Mesenchymal stem cell (in vitro differentiated cells and primary cell): Measurements from ENCODE around the gene BMPR1A.

Experiments used
- DNase-seq: peaks from one replicate; pipeline ENCODE4 v3.0.0-alpha.2; 2013
- H2AFZ ChIP-seq: one replicate; pipeline ENCODE4 v1.6.1; 2013; ENCODE audit warnings: low read depth, mild to moderate bottlenecking, control low read depth, inconsistent platforms, low read length, moderate library complexity
- H2AK5ac ChIP-seq: 2 replicates; pipeline ENCODE4 v1.6.1; 2013; ENCODE audit warnings: low read length, moderate library complexity, mild to moderate bottlenecking, inconsistent platforms; ENCODE audit not compliant: severe bottlenecking
- H2BK120ac ChIP-seq: one replicate; pipeline ENCODE4 v1.6.1; 2013; ENCODE audit warnings: low read depth, mild to moderate bottlenecking, inconsistent platforms, low read length, moderate library complexity
- H2BK12ac ChIP-seq, 2 experiments: one replicate each; pipeline ENCODE4 v1.6.1; 2013; ENCODE audit warnings: inconsistent platforms in 2 of 2, low read length in 2 of 2, mild to moderate bottlenecking in 2 of 2, moderate library complexity in 2 of 2, control low read depth in 1 of 2
- H2BK15ac ChIP-seq: one replicate; pipeline ENCODE4 v1.6.1; 2013; ENCODE audit warnings: mild to moderate bottlenecking, low read depth, inconsistent platforms; ENCODE audit not compliant: poor library complexity, severe bottlenecking
- H2BK5ac ChIP-seq: 2 replicates; pipeline ENCODE4 v1.6.1; 2013; ENCODE audit warnings: low read depth, mild to moderate bottlenecking, low read length, control low read depth, inconsistent platforms; ENCODE audit not compliant: poor library complexity, severe bottlenecking
- H3K14ac ChIP-seq, 2 experiments: one replicate each; pipeline ENCODE4 v1.6.1; 2013; ENCODE audit warnings: inconsistent platforms in 2 of 2, low read length in 2 of 2, control low read depth in 1 of 2, mild to moderate bottlenecking in 1 of 2, moderate library complexity in 1 of 2
- H3K18ac ChIP-seq, 2 experiments: one replicate each; pipeline ENCODE4 v1.6.1; 2013; ENCODE audit warnings: inconsistent platforms in 2 of 2, low read length in 2 of 2, control low read depth in 1 of 2, low read depth in 1 of 2, mild to moderate bottlenecking in 1 of 2
- H3K23ac ChIP-seq, 2 experiments: one replicate each; pipeline ENCODE4 v1.6.1; 2013; ENCODE audit warnings: inconsistent platforms in 2 of 2, low read length in 2 of 2, mild to moderate bottlenecking in 2 of 2, moderate library complexity in 2 of 2, control low read depth in 1 of 2
- H3K27ac ChIP-seq: 2 replicates; pipeline ENCODE4 v1.5.1; 2013; ENCODE audit warnings: mild to moderate bottlenecking, moderate library complexity, low read length, control low read depth, inconsistent platforms; ENCODE audit not compliant: poor library complexity, severe bottlenecking
- H3K27me3 ChIP-seq, 2 experiments: 2 replicates each; pipeline versions ENCODE4 v1.6.1 to v1.7.0; 2013; ENCODE audit warnings: low read length in 2 of 2, mild to moderate bottlenecking in 2 of 2, moderate library complexity in 2 of 2, control low read depth in 1 of 2, inconsistent platforms in 1 of 2; ENCODE audit not compliant: control insufficient read depth in 1 of 2, insufficient read depth in 1 of 2
- H3K36me3 ChIP-seq, 2 experiments: 2 replicates each; pipeline versions ENCODE4 v1.6.1 to v1.7.0; 2013; ENCODE audit warnings: low read length in 2 of 2, control low read depth in 1 of 2, inconsistent platforms in 1 of 2, low read depth in 1 of 2, mild to moderate bottlenecking in 1 of 2; ENCODE audit not compliant: insufficient read depth in 2 of 2, control insufficient read depth in 1 of 2
- H3K4ac ChIP-seq, 2 experiments: one replicate each; pipeline ENCODE4 v1.6.1; 2013; ENCODE audit warnings: inconsistent platforms in 2 of 2, low read length in 2 of 2, mild to moderate bottlenecking in 2 of 2, moderate library complexity in 2 of 2, control low read depth in 1 of 2, low read depth in 1 of 2
- H3K4me1 ChIP-seq: 2 replicates; pipeline ENCODE4 v1.6.1; 2013; ENCODE audit warnings: low read depth, low read length, control low read depth; ENCODE audit not compliant: control insufficient read depth, insufficient read depth
- H3K4me2 ChIP-seq: 2 replicates; pipeline ENCODE4 v1.6.1; 2013; ENCODE audit warnings: low read length, mild to moderate bottlenecking, inconsistent platforms; ENCODE audit not compliant: poor library complexity, severe bottlenecking
- H3K4me3 ChIP-seq, 2 experiments: 2 replicates each; pipeline versions ENCODE4 v1.5.1 to v1.7.0; 2013; ENCODE audit warnings: low read length in 2 of 2, mild to moderate bottlenecking in 2 of 2, control low read depth in 1 of 2, low read depth in 1 of 2; ENCODE audit not compliant: insufficient read depth in 1 of 2
- H3K79me1 ChIP-seq: replicated peaks from 2 replicates; pipeline ENCODE4 v1.6.1; 2013; ENCODE audit warnings: mild to moderate bottlenecking, control low read depth, low read length, inconsistent platforms; ENCODE audit not compliant: poor library complexity, severe bottlenecking
- H3K9ac ChIP-seq: 2 replicates; pipeline ENCODE4 v1.7.0; 2013; ENCODE audit warnings: mild to moderate bottlenecking, low read length, moderate library complexity
- H3K9me3 ChIP-seq: 2 replicates; pipeline ENCODE4 v1.7.0; 2013; ENCODE audit warnings: mild to moderate bottlenecking, low read length; ENCODE audit not compliant: control insufficient read depth
- H4K8ac ChIP-seq: one replicate; pipeline ENCODE4 v1.6.1; 2013; ENCODE audit warnings: inconsistent platforms, mild to moderate bottlenecking, low read length, moderate library complexity
- H4K91ac ChIP-seq: one replicate; pipeline ENCODE4 v1.6.1; 2013; ENCODE audit warnings: mild to moderate bottlenecking, low read length, inconsistent platforms
- WGBS: methylation state at CpG from one replicate; pipeline ENCODE4 v1.1.7; 2013; ENCODE audit warnings: mixed read lengths; 5-methylcytosine and 5-hydroxymethylcytosine counted together

BMPR1A gene

DNA sequence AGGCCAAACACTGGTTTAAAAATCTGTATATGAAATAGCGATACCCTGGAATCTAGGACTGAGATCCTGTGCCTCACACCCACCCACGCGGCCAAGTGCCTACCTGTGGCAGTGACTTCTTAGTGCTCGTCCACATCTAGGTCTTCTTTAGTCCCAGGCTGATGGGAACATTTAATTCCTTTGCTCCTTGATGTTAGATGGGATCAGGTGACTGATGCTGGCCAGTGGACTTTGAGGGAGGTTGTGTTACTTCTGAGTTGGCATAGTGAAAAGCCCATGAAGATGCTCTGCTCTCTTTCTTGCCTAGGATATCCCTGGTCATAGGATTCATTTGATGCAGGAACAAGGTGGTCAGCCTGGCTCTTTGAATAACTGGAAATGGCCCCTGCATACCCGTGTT lies 59.2 kb downstream of the BMPR1A start:
- Histone ChIP-seq H2AFZ (no peak overlapping the region), H4K8ac (no peak overlapping the region), H3K4me3 (peak overlapping the region in 1 of 2 experiments; percentile 23), H3K4ac (no peak overlapping the region), H2BK5ac (no peak overlapping the region), H3K27ac (no peak overlapping the region), H3K36me3 (peaks cover 0 to 7% of the 10 kb centered on the region in 2 experiments), H3K4me1 (peaks cover 1% of the 10 kb centered on the region), H3K9me3 (no peaks in the 10 kb centered on the region), H3K79me1 (peaks cover 32% of the 10 kb centered on the region), H3K27me3 (no peaks in the 10 kb centered on the region), H3K18ac (no peak overlapping the region), H2BK12ac (no peak overlapping the region), H4K91ac (no peak overlapping the region), H3K9ac (peak overlapping the region; percentile 58), H3K4me2 (no peak overlapping the region), H2BK15ac (no peak overlapping the region), H3K23ac (no peak overlapping the region), H3K14ac (no peak overlapping the region), H2BK120ac (no peak overlapping the region), H2AK5ac (no peak overlapping the region)
- no peak for DNase-seq
- 93% methylated on average over 5 of the region's 5 CpGs for WGBS

DNA sequence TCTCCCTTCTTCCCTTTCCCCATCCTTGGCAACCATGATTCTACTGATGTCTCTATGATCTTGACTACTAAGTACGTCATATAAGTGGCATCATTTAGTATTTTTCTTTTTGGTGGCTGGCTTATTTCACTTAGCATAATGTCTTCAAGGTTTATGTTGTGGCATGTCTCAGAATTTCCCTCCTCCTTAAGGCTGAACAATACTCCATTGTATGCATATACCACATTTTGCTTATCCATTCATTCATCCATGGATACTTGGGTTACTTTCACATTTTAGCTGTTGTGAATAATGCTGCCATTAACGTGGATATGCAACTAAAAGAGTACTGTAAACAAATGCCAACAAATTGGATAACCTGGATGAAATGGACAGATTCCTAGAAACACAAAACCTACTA lies 60.8 kb downstream of the BMPR1A start:
- no peak overlapping the region for H3K27ac ChIP-seq
- no peak overlapping the region for H2BK12ac ChIP-seq
- 100% methylated on average over 1 of the region's 2 CpGs for WGBS
- peaks cover 26% of the 10 kb centered on the region for H3K79me1 ChIP-seq
- no peak overlapping the region for H2BK15ac ChIP-seq
- H4K8ac ChIP-seq = no peak overlapping the region
- peaks cover 0 to 7% of the 10 kb centered on the region in 2 experiments for H3K36me3 ChIP-seq
- H3K4me2 ChIP-seq = no peak overlapping the region
- no peak overlapping the region for H3K9ac ChIP-seq
- peaks cover 1% of the 10 kb centered on the region for H3K4me1 ChIP-seq
- no peaks in the 10 kb centered on the region for H3K9me3 ChIP-seq
- no peak overlapping the region for H2BK5ac ChIP-seq
- no peak overlapping the region for H4K91ac ChIP-seq
- no peak overlapping the region for H3K23ac ChIP-seq
- H3K4ac ChIP-seq = no peak overlapping the region
- H3K14ac ChIP-seq = no peak overlapping the region
- no peaks in the 10 kb centered on the region for H3K27me3 ChIP-seq
- H2AFZ ChIP-seq = no peak overlapping the region
- no peak overlapping the region for H2BK120ac ChIP-seq
- H2AK5ac ChIP-seq = no peak overlapping the region
- no peak overlapping the region for H3K18ac ChIP-seq
- DNase-seq = no peak
- no peak overlapping the region for H3K4me3 ChIP-seq

DNA sequence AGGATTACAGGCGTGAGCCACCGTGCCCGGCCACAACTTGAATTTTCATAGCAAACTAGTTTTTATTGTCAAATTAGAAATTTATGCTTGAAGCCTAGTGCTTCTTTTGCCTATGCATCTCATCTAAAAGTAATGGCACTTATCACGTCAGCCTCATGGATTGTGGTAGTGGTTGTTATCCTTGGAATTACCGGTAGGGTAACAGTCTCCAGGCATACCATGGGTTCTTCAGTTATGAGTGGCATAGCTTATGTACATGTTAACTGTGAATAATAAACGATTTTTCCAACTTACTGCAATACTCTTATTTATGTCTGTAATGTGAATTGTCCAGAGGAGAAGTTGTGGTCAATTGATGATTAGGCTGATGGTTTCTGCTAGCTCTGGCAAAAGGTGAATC lies 63.1 kb downstream of the BMPR1A start:
- H3K9me3 ChIP-seq = no peaks in the 10 kb centered on the region
- H3K4me2 ChIP-seq = no peak overlapping the region
- H3K14ac ChIP-seq = no peak overlapping the region
- H4K91ac ChIP-seq = no peak overlapping the region
- no peak overlapping the region for H3K23ac ChIP-seq
- no peaks in the 10 kb centered on the region for H3K27me3 ChIP-seq
- DNase-seq = no peak
- H2BK12ac ChIP-seq = no peak overlapping the region
- no peak overlapping the region for H3K4me3 ChIP-seq
- no peak overlapping the region for H2BK120ac ChIP-seq
- 100% methylated on average over 1 of the region's 6 CpGs for WGBS
- peaks cover 27% of the 10 kb centered on the region for H3K79me1 ChIP-seq
- H2AK5ac ChIP-seq = no peak overlapping the region
- no peak overlapping the region for H3K18ac ChIP-seq
- no peak overlapping the region for H3K9ac ChIP-seq
- H3K4ac ChIP-seq = no peak overlapping the region
- H2AFZ ChIP-seq = no peak overlapping the region
- H3K4me1 ChIP-seq = peaks cover 3% of the 10 kb centered on the region
- H2BK5ac ChIP-seq = no peak overlapping the region
- H3K27ac ChIP-seq = no peak overlapping the region
- H3K36me3 ChIP-seq = peaks cover 0 to 7% of the 10 kb centered on the region in 2 experiments
- H2BK15ac ChIP-seq = no peak overlapping the region
- no peak overlapping the region for H4K8ac ChIP-seq

DNA sequence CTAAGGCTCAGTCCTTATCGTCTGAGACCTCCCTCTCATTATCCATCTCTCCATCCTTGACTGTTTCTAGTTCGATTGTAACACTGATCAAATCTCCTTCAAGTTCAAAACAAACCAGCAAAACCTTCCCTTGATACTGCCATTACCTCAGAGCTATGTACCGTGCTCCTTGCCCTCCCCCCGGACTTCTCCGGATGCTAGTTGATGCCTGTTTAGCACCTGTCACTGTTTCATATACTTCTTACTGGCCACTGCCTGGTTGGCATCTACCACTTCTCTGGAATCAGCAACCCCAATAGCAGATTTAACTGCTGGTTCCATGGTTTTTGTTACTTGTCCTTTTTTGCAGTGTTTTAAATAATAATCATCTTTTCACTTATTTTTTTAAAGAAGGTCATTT lies 64.1 kb downstream of the BMPR1A start:
- no peak overlapping the region for H3K4me3 ChIP-seq
- no peak overlapping the region for H2AK5ac ChIP-seq
- H3K14ac ChIP-seq = no peak overlapping the region
- H4K91ac ChIP-seq = no peak overlapping the region
- no peak overlapping the region for H3K27ac ChIP-seq
- no peak overlapping the region for H2AFZ ChIP-seq
- H3K4me2 ChIP-seq = no peak overlapping the region
- peaks cover 31% of the 10 kb centered on the region for H3K79me1 ChIP-seq
- DNase-seq = no peak
- no peak overlapping the region for H3K23ac ChIP-seq
- no peak overlapping the region for H2BK5ac ChIP-seq
- no peak overlapping the region for H2BK12ac ChIP-seq
- H2BK120ac ChIP-seq = no peak overlapping the region
- peaks cover 3% of the 10 kb centered on the region for H3K4me1 ChIP-seq
- H2BK15ac ChIP-seq = no peak overlapping the region
- H3K18ac ChIP-seq = no peak overlapping the region
- no peak overlapping the region for H3K9ac ChIP-seq
- no peaks in the 10 kb centered on the region for H3K9me3 ChIP-seq
- H3K27me3 ChIP-seq = no peaks in the 10 kb centered on the region
- H4K8ac ChIP-seq = no peak overlapping the region
- H3K36me3 ChIP-seq = peaks cover 0 to 7% of the 10 kb centered on the region in 2 experiments
- no peak overlapping the region for H3K4ac ChIP-seq
- 98% methylated on average over 5 of the region's 5 CpGs for WGBS
